GM19463 (cell line): ENCODE measurements around the gene NDUFB7.
A peak's percentile ranks its signal among the peaks of the same experiment; 100 is the strongest.
"Not testable (repeated sequence)": the region's sequence is repeated elsewhere in the genome, so short reads cannot be mapped to it uniquely, and the experiment has no call there.

Experiments
- ATAC-seq: cut with Tn5 transposase; IDR thresholded peaks from one replicate; pipeline ENCODE4 v1.9.1; 2021; ENCODE audit warnings: mild to moderate bottlenecking, moderate library complexity; ENCODE audit not compliant: unreplicated experiment

The NDUFB7 gene

GRCh38 chr19:14571695-14572490, at the start of gene NDUFB7:
NDUFB7 (minus strand) TSS chr19:14572066; CDS start chr19:14572000, 66 bp downstream.
- peak; percentile 85 for ATAC-seq

GRCh38 chr19:14619404-14619803, 47.5 kb upstream of the NDUFB7 start:
- ATAC-seq = no peak

GRCh38 chr19:14616407-14616806, 44.5 kb upstream of the NDUFB7 start:
- no peak for ATAC-seq

GRCh38 chr19:14615623-14616022, 43.8 kb upstream of the NDUFB7 start:
- ATAC-seq = no peak

- no peak for ATAC-seq
These were observed 42.2 kb upstream of the NDUFB7 start for GRCh38 chr19:14614099-14614412.

- not testable (repeated sequence) for ATAC-seq
These were observed 41.7 kb upstream of the NDUFB7 start for GRCh38 chr19:14613399-14614098.

GRCh38 chr19:14612657-14613056, 40.8 kb upstream of the NDUFB7 start:
- ATAC-seq = no peak

GRCh38 chr19:14612242-14612641, 40.4 kb upstream of the NDUFB7 start:
- ATAC-seq = not testable (repeated sequence)

GRCh38 chr19:14611051-14611450, 39.2 kb upstream of the NDUFB7 start:
- ATAC-seq = no peak

- ATAC-seq = no peak
These were observed 34.8 kb upstream of the NDUFB7 start for GRCh38 chr19:14606627-14607026.

- no peak for ATAC-seq
These were observed 32.1 kb upstream of the NDUFB7 start for GRCh38 chr19:14603990-14604387.

- no peak for ATAC-seq
These were observed 27.8 kb upstream of the NDUFB7 start for GRCh38 chr19:14599548-14600147.

- ATAC-seq = no peak
These were observed 23.7 kb upstream of the NDUFB7 start for GRCh38 chr19:14595558-14595957.

GRCh38 chr19:14589433-14589832, 17.6 kb upstream of the NDUFB7 start:
- ATAC-seq = not testable (repeated sequence)

- peak; percentile 68 for ATAC-seq
These were observed 13.3 kb upstream of the NDUFB7 start for GRCh38 chr19:14585187-14585586.

GRCh38 chr19:14584372-14584771, 12.5 kb upstream of the NDUFB7 start:
- ATAC-seq = not testable (repeated sequence)

- ATAC-seq = no peak
These were observed 11.1 kb upstream of the NDUFB7 start, which contains the start of gene CLEC17A for GRCh38 chr19:14582894-14583340. CLEC17A (plus strand) TSS chr19:14583084; CDS start chr19:14583161, 77 bp downstream.

- ATAC-seq = no peak
These were observed 8.9 kb upstream of the NDUFB7 start for GRCh38 chr19:14580623-14581237.

- no peak for ATAC-seq
These were observed 6.1 kb upstream of the NDUFB7 start for GRCh38 chr19:14577885-14578427.

GRCh38 chr19:14577264-14577663, 5.4 kb upstream of the NDUFB7 start:
- no peak for ATAC-seq

GRCh38 chr19:14576363-14576762, 4.5 kb upstream of the NDUFB7 start:
- no peak for ATAC-seq
